Panc1 (cell line): ENCODE measurements around the gene ABHD14A. TPM values are rescaled to one million over a fixed set of nuclear protein-coding genes. Genes with fewer than 3 reads are reported as not detected.

Experiments
- ATAC-seq: fragments of 200-7000 bp; cut with Tn5 transposase; 2 replicates; pipeline ENCODE4 v1.9.1; 2020; ENCODE audit warnings: mild to moderate bottlenecking, moderate library complexity
- BruUV-seq: library from RNA; stranded (reverse); fragments of 400-500 nt; replicated peaks from 2 replicates; lab custom pipeline; 2021; lab: Mats Ljungman, UMichigan
- CTCF ChIA-PET: fragments of 300-600 bp; sonication (Branson Sonifier 250); formaldehyde crosslinking; loops from one replicate; lab custom pipeline; 2022; ENCODE audit warnings: antibody characterized with exemption; lab: Charles Lee
- POLR2A ChIA-PET: fragments of 300-600 bp; sonication (Branson Sonifier 250); formaldehyde crosslinking; loops from one replicate; lab custom pipeline; 2022; ENCODE audit warnings: antibody characterized with exemption; lab: Charles Lee
- DNase-seq: peaks from one replicate; pipeline ENCODE4 v3.0.0-alpha.2; 2010; ENCODE audit warnings: low read depth, low spot score
- H3K27ac ChIP-seq: 2 replicates; pipeline ENCODE4 v1.5.1; 2011; ENCODE audit warnings: mild to moderate bottlenecking, low read length, inconsistent platforms
- H3K27me3 ChIP-seq: fragments of 200-500 bp; sonication (Bioruptor generic); 2 replicates; pipeline ENCODE4 v1.6.0; 2014; ENCODE audit warnings: low read length, inconsistent platforms; ENCODE audit not compliant: control insufficient read depth, insufficient read depth
- H3K36me3 ChIP-seq: fragments of 200-500 bp; sonication (Bioruptor generic); 2 replicates; pipeline ENCODE4 v1.5.1; 2014; ENCODE audit warnings: inconsistent platforms, mild to moderate bottlenecking, low read length, moderate library complexity; ENCODE audit not compliant: control insufficient read depth, insufficient read depth
- H3K4me1 ChIP-seq: 2 replicates; pipeline ENCODE4 v1.5.1; 2011; ENCODE audit warnings: inconsistent platforms, mild to moderate bottlenecking, low read length, moderate library complexity; ENCODE audit not compliant: control insufficient read depth, insufficient read depth
- H3K4me3 ChIP-seq, 2 experiments: 2 replicates each; pipeline ENCODE4 v1.5.1; 2011 to 2012; ENCODE audit warnings: low read depth in 2 of 2, low read length in 2 of 2, mild to moderate bottlenecking in 2 of 2, inconsistent platforms in 1 of 2, moderate library complexity in 1 of 2
- H3K9me3 ChIP-seq: fragments of 200-500 bp; sonication (Bioruptor generic); 2 replicates; pipeline ENCODE4 v1.5.1; 2014; ENCODE audit warnings: low read depth, mild to moderate bottlenecking, inconsistent platforms, low read length, moderate library complexity; ENCODE audit not compliant: control insufficient read depth, insufficient read depth
- CTCF ChIP-seq: fragments of 450-650 bp; IDR thresholded peaks from 2 replicates; pipeline ENCODE4 v1.5.1; 2017; ENCODE audit warnings: mild to moderate bottlenecking
- POLR2AphosphoS5 ChIP-seq: IDR thresholded peaks from 2 replicates; pipeline ENCODE4 v1.6.1; 2012; ENCODE audit warnings: mild to moderate bottlenecking, low read depth, low read length, moderate library complexity
- REST ChIP-seq, 2 experiments: IDR thresholded peaks; 2 replicates each; pipeline ENCODE4 v1.6.1; 2011 to 2012; ENCODE audit warnings: low read depth in 2 of 2, control low read depth in 1 of 2, low read length in 1 of 2, mild to moderate bottlenecking in 1 of 2, moderate library complexity in 1 of 2; ENCODE audit not compliant: insufficient read depth in 1 of 2
- SIN3A ChIP-seq: IDR thresholded peaks from 2 replicates; pipeline ENCODE4 v1.6.1; 2012; ENCODE audit warnings: low read depth, mild to moderate bottlenecking, low read length, moderate library complexity, borderline replicate concordance; ENCODE audit not compliant: insufficient read depth
- TCF7L2 ChIP-seq: IDR thresholded peaks from 2 replicates; pipeline ENCODE4 v1.6.1; 2011; ENCODE audit warnings: mild to moderate bottlenecking, low read depth, low read length, inconsistent platforms
- in situ Hi-C: cut with HindIII; loops from 2 replicates; pipeline ENCODE4 v1.10.0; 2016; ENCODE audit warnings: low sequenced_read_pairs, low pct_unique_long_range_greater_than_20kb
- intact Hi-C: fragments of 100-400 bp; cut with micrococcal nuclease; formaldehyde crosslinking; loops from one replicate; pipeline ENCODE4 v1.10.0; 2022; ENCODE audit not compliant: unreplicated experiment
- total RNA-seq: library from RNA; stranded (reverse); gene quantifications from one replicate; pipeline ENCODE4 v1.2.1, GENCODE V29; 2021; ENCODE audit not compliant: unreplicated experiment

Gene ABHD14A
- total RNA-seq, 1 experiment from 2014 or later: 11.3 TPM

- POLR2A ChIA-PET: no interaction called here
- no peaks in the 10 kb centered on the region for H3K27me3 ChIP-seq
These were observed 26.6 kb downstream of the ABHD14A start for GRCh38 chr3:52001443-52001974.

GRCh38 chr3:52002748-52003147 lies 27.9 kb downstream of the ABHD14A start:
- Histone ChIP-seq H3K4me1 (peaks cover 5% of the 10 kb centered on the region), H3K27me3 (no peaks in the 10 kb centered on the region), H3K9me3 (no peaks in the 10 kb centered on the region), H3K27ac (no peak overlapping the region), H3K4me3 (no peak overlapping the region), H3K36me3 (no peaks in the 10 kb centered on the region)
- ChIA-PET CTCF (no interaction called here), POLR2A (no interaction called here)
- no TSS peak for BruUV-seq
- ATAC-seq: no peak
- no peak for TF ChIP-seq SIN3A
- intact Hi-C loops: loop anchor here (2.0 to 10.0 kb wide), 2 partner anchors 52 to 142 kb away; partner anchors contain the start of gene DUSP7
- DNase-seq: no peak
- in situ Hi-C loops: no loop called here

More at GRCh38 chr3:52001443-52001974, 26.6 kb downstream of the ABHD14A start:
- H3K36me3 ChIP-seq: no peaks in the 10 kb centered on the region
- no peak overlapping the region for H3K4me3 ChIP-seq
- H3K4me1 ChIP-seq: peaks cover 5% of the 10 kb centered on the region
- DNase-seq (no peak), ATAC-seq (peak; percentile 89)
- TF ChIP-seq CTCF (peak; percentile 92), REST (IDR thresholded peaks at IDR 0.05; ENCODE audit: insufficient read depth in 1 of 2, low read depth in 2 of 2, low read length in 1 of 2) (no peak)
- intact Hi-C loops: loop anchor here (10.0 kb wide), 1 partner anchor 53 kb away; the partner anchor contains the start of gene DUSP7
- CTCF ChIA-PET: interaction anchor here (0.6 to 1.8 kb wide), 6 partner anchors 45 to 384 kb away, joined by 3 to 6 read pairs (median 4); no protein-coding TSS in a partner anchor
- in situ Hi-C loops: no loop called here
- H3K27ac ChIP-seq: no peak overlapping the region
- no TSS peak for BruUV-seq
- H3K9me3 ChIP-seq: no peaks in the 10 kb centered on the region

- no TSS peak for BruUV-seq
- no peak overlapping the region for H3K27ac ChIP-seq
- H3K4me1 ChIP-seq: no peaks in the 10 kb centered on the region; the same call in 1 of the 2 replicates
- CTCF ChIA-PET: interaction anchor here (0.6 to 1.2 kb wide), 4 partner anchors 36 to 308 kb away, joined by 3 to 7 read pairs (median 3); no protein-coding TSS in a partner anchor
- H3K27me3 ChIP-seq: no peaks in the 10 kb centered on the region
- in situ Hi-C loops (no loop called here), intact Hi-C loops (loop anchor here (10.0 kb wide), 1 partner anchor 51 kb away; the partner anchor contains the start of gene DUSP7)
- H3K9me3 ChIP-seq: no peaks in the 10 kb centered on the region
- POLR2A ChIA-PET: no interaction called here
- no peak for DNase-seq
- no peak for ATAC-seq
- no peak overlapping the region for H3K4me3 ChIP-seq
- no peaks in the 10 kb centered on the region for H3K36me3 ChIP-seq
- TF ChIP-seq SIN3A (no peak), CTCF (peak; percentile 74), POLR2AphosphoS5 (no peak), REST (IDR thresholded peaks at IDR 0.05; ENCODE audit: insufficient read depth in 1 of 2, low read depth in 2 of 2, low read length in 1 of 2) (no peak), TCF7L2 (no peak)
These were observed 29.4 kb downstream of the ABHD14A start for GRCh38 chr3:52004163-52004787.
